ENCODE data around the gene FAM193A.
"Not testable (repeated sequence)": the region's sequence is repeated elsewhere in the genome, so short reads cannot be mapped to it uniquely, and the experiment has no call there.

The FAM193A gene

DNA sequence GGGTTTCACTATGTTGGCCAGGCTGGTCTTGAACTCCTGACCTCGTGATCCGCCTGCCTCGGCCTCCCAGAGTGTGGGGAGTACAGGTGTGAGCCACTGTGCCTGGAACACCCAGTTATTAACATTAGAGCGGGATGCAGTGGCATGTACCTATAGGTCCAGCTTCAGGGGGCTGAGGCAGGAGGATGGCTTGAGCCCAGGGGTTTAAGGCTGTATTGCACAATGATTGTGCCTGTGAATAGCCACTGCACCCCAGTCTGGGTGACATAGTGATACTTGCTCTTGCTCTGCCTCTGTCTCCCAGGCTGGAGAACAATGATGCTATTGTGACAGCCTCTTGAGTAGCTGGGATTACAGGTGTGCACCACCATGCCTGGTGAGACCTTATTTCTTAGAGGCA is 39.8 kb downstream of the FAM193A start:
- no peak for DNase-seq

DNA sequence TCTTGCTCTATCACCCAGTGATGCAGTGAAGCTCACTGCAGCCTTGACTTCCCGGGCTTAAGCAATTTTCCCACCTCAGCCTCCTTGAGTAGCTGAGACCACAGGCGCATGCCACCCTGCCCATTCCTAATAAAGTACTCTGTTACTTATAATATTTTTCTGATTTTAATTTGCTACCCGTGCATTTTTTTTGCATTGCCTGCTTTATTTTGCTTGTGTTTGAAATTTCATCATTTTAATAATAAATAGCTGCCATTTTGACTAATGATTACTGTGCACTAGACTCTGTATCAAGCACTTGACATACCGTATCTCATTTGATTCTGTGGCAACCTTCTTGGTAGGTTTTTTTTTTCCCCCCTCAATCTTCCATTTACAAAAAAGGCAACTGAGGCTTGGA is 41.7 kb downstream of the FAM193A start:
- DNase-seq, result no peak

DNA sequence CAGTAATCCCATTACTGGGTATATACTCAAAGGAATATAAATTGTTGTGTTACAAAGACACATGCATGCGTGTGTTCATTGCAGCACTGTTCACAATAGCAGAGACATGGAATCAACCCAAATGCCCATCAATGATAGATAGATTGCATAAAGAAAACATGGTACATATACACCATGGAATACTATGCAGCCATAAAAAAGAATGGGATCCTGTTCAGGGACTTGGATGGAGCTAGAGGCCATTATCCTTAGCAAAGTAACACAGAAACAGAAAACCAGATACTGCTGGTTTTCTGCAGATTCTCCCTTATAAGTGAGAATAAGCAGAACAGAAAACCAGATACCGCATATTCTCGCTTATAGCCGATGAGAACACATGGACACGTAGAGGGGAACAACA is 43.5 kb downstream of the FAM193A start:
- no peak for DNase-seq

DNA sequence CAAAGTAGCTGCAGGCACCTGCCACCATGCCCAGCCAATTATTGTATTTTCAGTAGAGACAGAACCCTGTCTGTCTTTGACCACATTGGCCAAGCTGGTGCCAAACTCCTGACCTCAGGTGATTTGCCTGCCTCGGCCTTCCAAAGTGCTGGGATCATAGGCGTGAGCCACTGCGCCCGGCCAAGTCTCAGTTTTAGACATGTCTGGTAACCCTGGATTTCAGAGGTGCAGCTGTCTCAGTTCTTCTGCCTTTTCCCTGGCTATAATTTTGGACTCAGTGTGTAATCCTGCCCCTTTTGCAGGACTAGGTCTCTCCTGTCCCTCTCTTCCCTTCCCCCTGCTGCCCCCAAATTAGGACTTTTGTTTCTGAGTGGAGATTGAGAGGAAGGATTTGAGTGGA is 46.6 kb downstream of the FAM193A start:
- DNase-seq, result no peak

DNA sequence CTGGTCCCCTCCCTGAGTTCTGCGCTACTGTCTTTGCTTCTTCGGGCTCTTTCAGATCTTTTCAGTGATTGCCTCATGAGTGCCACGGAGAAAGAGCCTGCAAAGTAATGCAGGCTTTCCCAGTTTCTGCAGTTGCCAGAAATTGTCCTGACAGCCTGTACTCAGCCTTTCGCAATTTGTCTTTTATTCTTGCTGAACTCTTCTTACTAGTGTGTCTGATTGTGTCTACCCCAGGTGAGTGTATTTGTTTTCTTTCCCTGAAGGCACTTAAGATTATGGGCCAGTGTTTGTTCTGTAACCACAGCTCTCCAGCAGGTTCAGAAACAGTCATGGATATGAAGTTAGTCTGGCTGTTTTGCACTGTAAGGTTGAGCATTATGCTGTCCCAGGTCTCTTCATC is 47.1 kb downstream of the FAM193A start:
- no peak for DNase-seq

DNA sequence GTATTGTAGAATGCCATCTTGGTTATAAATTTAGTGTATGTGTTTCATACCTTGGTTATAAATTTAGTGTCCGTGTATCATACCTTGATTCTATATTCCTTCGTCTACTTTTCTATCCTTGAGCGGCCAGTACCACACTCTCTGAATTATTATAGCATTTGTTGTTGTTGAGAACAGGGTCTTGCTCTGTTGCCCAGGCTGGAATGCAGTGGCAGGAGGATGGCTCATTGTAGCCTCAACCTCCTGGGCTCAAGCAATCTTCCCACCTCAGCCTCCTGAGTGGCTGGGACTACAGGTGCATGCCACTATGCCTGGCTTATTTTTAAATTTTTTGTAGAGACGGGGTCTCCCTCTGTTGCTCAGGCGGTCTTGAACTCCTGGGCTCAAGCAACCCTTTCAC is 50.1 kb downstream of the FAM193A start:
- no peak for DNase-seq

DNA sequence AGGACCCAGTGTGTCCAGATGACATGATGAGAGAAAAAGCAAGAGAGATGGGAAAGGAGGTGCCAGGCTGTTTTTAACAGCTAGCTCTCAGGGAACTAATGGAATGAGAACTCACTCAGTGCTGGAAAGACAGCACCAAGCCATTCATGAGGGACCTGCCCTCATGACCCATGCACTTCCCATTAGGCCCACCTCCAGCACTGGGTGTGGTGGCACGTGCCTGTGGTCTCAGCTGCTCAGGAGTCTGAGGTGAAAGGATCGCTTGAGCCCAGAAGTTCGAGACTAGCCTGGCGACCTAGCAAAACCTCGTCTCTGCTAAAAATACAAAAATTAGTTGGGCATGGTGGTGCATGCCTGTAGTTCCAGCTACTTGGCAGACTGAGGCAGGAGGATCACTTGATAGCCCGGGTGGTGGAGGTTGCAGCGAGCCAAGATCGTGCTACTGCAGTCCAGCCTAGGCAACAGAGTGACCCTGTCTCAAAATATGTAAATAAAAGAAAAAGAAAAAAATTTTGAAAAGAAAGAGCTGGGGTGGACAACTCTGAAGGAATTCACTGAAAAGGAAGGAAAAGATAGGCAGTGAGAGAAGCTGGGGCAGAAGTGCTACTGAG is 50.9 kb downstream of the FAM193A start:
- DNase-seq, result no peak

DNA sequence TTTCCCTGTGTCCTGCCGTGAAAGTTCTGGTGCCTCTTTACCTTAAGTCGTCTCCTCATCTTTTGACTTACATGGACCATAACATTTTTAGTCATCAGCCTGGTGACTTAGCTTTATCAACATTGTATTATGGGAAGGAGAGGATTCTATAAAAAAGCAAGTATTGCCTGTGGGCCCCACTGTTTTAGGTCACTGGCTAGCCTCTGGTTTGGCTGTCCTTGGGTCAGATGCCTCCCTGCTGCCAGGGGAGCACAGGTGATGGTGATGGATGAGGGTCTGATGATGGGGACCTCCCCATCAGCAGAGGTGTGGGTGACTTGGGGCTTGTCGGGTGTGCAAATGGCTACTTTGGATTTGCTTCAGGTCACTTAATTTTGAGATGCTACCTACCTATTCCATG is 51.8 kb downstream of the FAM193A start:
- no peak for DNase-seq

DNA sequence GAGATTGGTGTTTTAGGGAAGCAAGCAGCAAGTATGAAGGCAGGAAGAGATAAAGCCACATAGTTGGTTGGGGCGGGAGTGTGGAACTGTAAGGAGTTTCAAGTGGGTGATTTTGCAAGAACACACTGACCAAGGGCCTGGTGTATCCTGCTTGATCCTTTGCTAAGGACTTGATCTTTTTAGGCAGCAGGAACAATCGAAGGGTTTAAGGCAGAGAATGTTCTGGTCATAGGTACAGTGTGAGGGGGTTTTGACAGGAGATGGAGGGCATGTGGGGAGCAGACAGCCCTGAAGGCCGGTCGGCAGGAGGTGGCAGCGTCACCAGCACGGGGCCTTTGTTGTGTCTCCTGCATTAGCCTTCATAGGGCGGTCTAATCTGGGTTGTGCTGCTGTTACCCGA is 54.7 kb downstream of the FAM193A start:
- DNase-seq, result no peak

DNA sequence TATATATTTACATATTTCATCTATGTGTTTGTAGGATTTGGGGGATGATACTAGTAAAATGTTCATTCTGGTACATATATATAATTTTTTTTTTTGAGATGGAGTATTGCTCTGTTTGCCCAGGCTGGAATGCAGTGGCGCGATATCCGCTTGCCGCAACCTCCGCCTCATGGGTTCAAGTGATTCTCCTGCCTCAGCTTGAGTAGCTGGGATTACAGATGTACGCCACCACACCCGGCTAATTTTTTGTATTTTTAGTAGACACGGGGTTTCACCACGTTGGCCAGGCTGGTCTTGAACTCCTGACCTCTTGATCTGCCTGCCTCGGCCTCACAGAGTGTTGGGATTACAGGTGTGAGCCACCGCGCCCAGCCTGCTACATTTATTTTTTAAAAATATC is 55.6 kb downstream of the FAM193A start:
- DNase-seq, result not testable (repeated sequence)

DNA sequence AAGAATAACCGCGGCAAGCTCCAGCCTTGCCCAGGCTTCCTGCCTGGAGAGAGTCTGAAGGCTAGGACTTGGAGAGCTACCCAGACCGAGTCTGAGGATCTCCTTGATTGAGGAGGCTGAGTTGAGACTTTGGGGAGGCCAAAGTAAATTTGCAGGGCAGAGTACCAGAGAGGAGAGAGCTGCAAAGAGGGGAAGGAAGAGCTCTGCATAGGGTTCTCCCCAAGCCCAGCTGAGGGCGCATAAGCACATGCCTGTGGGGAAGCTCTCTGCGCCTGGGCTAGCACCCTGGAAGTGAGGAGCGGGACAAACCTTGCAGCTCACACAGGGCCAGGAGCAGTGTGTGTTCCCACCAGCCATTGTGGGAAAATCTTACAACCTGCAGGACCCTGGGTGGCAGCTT is 56.1 kb downstream of the FAM193A start:
- no peak for DNase-seq

DNA sequence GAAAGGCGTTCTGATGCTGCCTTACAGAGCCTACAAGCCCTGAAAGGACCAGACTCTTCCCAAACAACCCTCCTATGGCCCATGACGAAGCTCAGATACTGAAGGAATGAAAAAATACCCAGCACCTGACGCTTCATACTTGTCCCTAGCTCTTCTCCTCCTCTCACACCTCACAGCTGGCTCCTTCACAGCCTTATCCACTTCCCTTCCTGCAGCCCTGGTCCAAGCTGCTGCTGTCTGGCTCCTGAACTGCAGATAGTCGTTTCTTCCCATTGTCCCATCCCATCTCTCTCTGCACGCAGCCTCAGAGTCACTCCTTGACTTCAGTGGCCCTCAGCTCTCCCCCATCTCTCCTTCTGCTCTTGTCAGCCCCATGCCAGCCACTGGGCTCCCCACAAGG is 56.6 kb downstream of the FAM193A start:
- no peak for DNase-seq

DNA sequence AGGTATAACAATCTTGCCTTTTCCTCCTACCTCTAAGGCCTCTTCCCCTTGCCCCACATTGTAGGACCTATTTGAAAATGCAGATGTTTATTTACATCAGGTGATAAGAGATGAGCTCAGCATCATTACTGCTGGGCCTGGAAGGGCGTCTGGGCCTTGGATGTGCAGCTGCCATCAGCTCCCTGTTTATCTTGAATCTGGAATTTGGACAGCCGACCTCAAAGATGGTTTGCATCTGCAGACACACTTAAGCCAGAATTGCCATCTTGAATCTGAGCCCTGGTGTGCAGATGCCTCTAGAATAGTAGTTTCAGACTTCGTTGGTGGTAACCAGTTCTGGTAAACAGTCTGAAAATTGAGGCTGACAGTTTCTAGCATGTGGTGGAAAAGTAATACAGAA is 59.0 kb downstream of the FAM193A start:
- DNase-seq, result no peak

DNA sequence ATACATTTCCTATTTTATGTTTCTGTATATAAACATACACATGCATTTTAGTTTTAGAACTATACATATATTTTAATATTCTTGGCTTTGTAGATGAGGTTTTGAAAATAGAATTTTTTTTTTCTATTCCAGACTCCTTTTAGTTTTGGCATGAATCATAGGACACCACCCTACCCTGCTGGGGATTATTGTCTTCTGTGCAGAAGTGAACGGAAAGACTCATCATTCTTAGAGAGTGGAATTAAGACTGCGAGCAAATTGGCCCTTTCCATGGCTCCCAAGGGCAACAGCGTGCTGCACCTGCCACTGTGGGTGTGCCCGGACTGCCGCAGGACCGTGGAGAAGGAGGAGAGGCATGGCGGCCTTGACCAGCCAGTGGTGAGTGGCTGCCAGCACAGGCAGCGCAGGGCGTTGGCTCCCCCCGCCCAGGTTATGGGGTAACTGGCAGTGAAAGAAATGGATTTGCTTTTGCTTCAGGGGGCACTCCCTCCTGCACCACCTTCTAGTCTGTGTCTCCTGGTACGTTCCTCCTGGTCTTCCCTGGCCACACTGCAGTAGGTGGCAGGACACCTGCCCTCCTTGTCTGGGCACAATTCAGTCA is 59.6 kb downstream of the FAM193A start:
- no peak for DNase-seq

DNA sequence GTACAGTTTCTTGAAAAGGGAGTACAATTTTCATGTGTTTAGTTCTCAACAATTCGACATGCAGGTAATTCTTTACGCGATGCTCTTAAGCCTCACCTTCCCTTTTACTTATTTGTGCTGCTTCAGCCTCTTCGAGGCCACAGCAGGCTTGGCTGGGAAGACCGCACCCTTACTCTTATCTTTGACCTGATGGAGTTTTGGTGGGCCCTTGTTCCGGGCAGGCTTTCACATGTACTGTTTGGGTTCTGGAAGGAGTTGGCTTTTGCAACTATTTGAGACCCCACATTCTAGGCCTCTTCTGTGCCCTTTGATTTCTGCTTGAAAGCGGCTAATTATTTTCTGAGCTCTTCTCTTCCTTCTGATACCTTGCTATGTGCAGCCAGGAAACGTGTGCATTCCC is 60.2 kb downstream of the FAM193A start:
- DNase-seq, result no peak

DNA sequence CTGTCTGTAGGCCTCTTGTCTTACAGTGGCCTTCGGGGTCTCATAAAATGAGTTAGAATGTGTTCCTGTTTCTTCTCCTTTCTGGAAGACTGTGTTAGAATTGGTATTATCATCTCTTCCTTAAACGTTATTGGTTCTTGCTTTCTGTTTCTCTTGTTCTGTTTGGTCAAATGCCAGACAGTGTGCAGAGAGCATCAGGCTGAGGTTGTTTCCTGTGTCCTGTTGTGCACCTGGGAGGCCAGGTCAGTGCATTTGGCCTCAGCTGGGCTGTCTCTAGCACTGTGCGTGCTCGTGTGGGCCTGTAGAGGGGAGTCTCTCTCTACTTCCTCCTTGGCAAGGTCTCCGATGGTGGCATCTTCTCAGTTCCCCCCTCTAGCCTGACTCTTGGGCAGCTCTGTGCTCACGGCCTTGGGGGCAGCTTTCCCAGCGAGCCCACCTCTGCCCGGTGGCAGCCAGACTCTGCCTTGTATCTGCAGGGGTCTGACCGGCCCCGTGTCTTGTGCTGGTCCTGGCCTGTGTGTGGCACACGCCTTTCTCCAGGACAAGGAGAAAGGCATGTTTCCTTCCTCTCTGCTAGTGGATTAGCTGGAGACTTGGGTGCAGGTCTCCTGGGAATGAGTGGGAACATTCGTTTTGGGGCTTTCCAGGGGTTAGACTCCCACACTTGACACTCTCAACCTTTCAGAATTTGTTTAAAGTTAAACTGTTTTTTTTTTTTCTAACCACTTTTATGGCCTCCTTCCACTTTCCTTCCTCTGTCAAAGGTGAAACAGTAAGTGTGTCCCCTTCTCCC is 62.3 kb downstream of the FAM193A start:
- DNase-seq, result no peak

DNA sequence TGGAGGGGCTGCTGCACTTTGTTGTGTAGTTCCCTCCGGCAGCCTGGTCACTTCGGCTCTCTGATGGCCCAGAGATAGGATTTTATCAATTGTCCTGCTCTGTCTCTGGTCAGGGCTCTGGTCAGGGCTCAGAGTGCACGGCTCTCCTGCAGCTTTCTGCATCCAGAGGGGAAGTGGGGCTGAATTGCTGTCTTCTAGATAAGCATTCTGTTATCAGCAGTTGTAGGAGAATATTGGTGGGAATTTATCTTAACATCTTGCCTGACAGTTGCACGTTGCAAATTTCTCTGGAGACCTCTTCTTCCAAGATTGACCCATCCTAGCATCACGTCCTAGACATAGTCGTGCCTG is 62.8 kb downstream of the FAM193A start:
- no peak for DNase-seq

DNA sequence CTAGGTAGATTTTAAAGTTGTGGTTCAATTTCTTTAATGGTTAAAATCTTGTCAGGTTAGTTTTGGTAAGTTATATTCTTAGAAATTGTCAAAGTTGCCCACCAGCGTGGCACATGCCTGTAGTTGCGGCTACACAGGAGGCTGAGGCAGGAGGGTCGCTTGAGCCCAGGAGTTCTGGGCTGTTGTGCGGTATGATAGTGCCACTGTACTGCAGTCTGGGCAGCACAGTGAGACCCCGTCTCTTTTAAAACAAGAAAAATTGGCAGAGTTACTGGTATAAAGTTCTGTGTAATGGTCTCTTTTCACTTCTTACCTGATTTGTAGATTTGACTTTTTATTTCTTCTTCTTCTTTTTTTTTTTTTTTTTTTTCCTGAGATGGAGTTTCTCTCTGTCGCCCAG is 64.4 kb downstream of the FAM193A start:
- DNase-seq, result no peak

DNA sequence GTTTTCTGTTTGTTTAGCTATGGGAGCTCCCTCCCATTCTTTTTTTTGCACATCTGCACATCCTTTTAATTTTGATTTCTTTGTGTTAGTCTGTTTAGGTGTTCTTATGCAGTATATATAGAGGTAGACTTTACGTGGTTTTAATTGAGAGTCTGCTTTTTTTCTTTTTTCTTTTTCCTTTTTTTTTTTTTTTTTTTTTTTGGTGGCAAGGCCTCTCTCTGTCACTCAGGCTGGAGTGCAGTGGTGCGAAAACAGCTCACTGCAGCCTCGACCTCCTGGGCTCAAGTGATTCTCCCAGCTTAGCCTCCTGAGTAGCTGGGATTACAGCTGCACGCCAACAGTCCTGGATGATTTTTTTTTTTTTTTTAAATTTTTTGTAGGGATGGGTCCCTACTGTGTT is 68.2 kb downstream of the FAM193A start:
- no peak for DNase-seq

DNA sequence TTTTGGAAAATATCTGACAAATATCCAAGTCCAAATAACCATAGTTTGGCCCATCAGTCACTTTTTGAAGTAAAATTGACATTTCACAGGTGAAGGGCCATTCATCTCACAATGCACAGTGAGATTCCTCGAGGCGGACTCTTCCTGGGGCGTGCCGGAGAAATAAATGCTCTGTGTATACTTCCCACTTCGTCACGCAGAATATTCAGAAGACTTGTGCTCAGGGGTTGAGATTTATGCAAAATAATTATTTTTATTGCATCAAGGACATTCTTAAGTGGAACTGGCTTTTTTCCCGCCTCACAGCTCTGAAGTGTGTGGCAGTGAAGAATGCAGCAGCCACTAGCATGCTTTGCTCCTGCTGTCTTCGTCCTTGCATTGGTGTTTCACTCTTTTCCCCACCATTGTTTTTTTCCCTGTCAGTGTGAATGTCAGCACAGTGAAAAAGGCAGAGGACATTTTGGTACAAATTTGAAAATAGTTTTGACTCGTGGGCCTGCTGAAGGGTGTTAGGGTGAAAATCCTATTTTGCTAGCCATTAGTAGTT is 70.6 kb downstream of the FAM193A start:
- DNase-seq, result no peak

DNA sequence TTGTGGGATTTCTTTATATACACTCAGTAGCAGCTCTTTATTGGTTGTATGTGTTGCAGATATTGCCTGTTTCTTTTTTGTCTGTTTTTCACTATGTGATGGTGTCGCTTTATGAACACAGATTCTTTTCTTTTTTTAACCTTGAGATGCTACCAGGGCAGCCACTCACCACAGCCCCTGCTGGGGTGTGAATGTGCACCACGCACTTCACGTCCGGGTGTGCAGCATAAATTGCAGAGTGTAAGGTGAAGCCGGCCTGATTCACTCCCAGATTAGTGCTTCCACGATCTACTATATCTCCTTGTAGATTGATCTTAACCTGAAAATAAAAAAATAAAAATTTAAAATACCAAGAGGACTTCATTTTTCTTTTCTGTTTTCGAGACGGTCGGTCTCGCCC is 71.4 kb downstream of the FAM193A start:
- DNase-seq, result no peak

DNA sequence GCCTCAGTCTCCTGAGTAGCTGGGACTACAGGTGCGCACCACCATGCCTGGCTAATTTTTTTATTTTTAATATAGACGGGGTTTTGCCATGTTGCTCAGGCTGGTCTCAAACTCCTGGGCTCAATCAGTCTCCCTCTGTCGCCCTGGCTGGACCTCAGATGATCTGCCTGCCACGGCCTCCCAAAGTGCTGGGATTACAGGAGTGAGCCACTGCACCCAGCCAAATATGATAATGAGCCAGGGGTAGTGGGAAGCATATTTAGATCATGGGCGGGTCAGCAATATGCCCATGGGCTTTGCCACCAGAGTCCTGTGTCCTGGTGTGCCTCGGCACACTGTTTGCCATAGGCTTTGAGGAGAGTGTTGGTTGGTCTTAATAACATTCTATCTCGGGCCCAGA is 71.8 kb downstream of the FAM193A start:
- DNase-seq, result no peak

DNA sequence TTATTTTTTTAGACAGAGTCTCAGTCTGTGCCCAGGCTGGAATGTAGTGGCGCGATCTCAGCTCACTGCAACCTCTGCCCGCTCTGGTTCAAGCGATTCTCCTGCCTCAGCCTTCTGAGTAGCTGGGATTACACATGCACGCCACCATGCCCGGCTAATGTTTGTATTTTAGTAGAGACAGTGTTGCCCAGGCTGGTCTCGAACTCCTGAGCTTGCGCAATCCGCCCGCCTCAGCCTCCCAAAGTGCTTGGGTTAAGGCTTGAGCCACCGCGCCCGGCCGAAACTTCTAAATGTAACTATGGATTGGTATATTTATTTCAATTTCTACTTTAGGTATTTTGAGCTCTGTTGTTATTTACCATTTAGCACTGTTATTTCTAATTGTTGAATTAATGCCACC is 79.4 kb downstream of the FAM193A start:
- no peak for DNase-seq

DNA sequence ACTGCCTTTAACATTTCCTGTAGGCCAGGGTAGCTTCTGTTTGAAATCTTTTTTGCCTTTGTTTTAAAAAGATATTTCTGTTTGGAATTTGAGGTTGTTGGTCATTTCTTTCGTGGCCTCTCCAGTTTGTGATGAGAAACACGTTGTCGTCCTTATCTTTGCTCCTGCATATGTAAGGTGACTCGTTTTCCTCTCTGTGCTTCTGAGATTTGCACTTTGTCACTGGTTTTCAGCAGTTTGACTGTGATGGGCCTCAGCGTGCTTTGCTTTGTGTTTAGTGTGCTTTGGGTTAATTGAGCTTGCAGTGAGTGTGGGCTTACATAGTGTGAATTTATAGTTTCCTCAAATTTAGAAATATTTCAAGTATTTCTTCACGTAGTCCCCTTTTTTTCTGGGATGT is 81.5 kb downstream of the FAM193A start:
- no peak for DNase-seq
